Choroid plexus epithelial cell (primary cell): ENCODE data around the gene RPS6KA2.

Source experiments
- DNase-seq: peaks from one replicate; pipeline ENCODE4 v3.0.0-alpha.2; 2010; ENCODE audit warnings: low read depth
- H3K4me3 ChIP-seq: 2 replicates; pipeline ENCODE4 v1.5.1; 2011; ENCODE audit warnings: low read depth, mild to moderate bottlenecking, control low read depth, low read length, moderate library complexity
- CTCF ChIP-seq: conservative IDR thresholded peaks from 2 replicates; pipeline ENCODE4 v1.5.1; 2011; ENCODE audit warnings: low read depth, mild to moderate bottlenecking, control low read depth, inconsistent platforms, low read length, moderate library complexity

The RPS6KA2 gene

GRCh38 chr6:166456395-166457156, 170.5 kb downstream of the RPS6KA2 start:
- no peak overlapping the region for H3K4me3 ChIP-seq
- peak; percentile 60 for TF ChIP-seq CTCF
- peak; percentile 50 for DNase-seq

- H3K4me3 ChIP-seq = no peak overlapping the region
- DNase-seq = no peak
- TF ChIP-seq CTCF = no peak
Measured at GRCh38 chr6:166454692-166455515, 172.1 kb downstream of the RPS6KA2 start.

- H3K4me3 ChIP-seq = no peak overlapping the region
- DNase-seq = no peak
- no peak for TF ChIP-seq CTCF
Measured at GRCh38 chr6:166453651-166454050, 173.4 kb downstream of the RPS6KA2 start.

- TF ChIP-seq CTCF = no peak
- no peak overlapping the region for H3K4me3 ChIP-seq
- no peak for DNase-seq
Measured at GRCh38 chr6:166450167-166450873, 176.7 kb downstream of the RPS6KA2 start.

- no peak for DNase-seq
- no peak for TF ChIP-seq CTCF
Measured at GRCh38 chr6:166449641-166450040, 177.4 kb downstream of the RPS6KA2 start.

GRCh38 chr6:166449036-166449435, 178.0 kb downstream of the RPS6KA2 start:
- TF ChIP-seq CTCF = no peak
- no peak overlapping the region for H3K4me3 ChIP-seq
- no peak for DNase-seq

More at GRCh38 chr6:166449641-166450040, 177.4 kb downstream of the RPS6KA2 start:
- no peak overlapping the region for H3K4me3 ChIP-seq
